LHCN-M2 (cell line): ENCODE measurements around the gene TTLL5. TPM values are rescaled to one million over a fixed set of nuclear protein-coding genes. Genes with fewer than 3 reads are reported as not detected.
"Not testable (repeated sequence)": the region's sequence is repeated elsewhere in the genome, so short reads cannot be mapped to it uniquely, and the experiment has no call there.

Source experiments
- DNase-seq: peaks from one replicate; pipeline ENCODE4 v3.0.0-alpha.2; 2012; ENCODE audit warnings: low read depth
- total RNA-seq: library from RNA; depleted of rRNA; stranded (reverse); fragments of >200 nt; gene quantifications from 2 replicates; pipeline ENCODE4 v1.2.3, GENCODE V29; 2014

Gene TTLL5
- total RNA-seq, 1 experiment from 2014 or later = 22.0 TPM

GRCh38 chr14:75907756-75908359, 246.8 kb downstream of the TTLL5 start:
- no peak for DNase-seq

- DNase-seq = no peak
Observed at GRCh38 chr14:75909630-75910029, 248.6 kb downstream of the TTLL5 start.

- no peak for DNase-seq
Observed at GRCh38 chr14:75910048-75910447, 249.0 kb downstream of the TTLL5 start.

- DNase-seq = no peak
Observed at GRCh38 chr14:75911883-75912282, 250.8 kb downstream of the TTLL5 start.

- DNase-seq = no peak
Observed at GRCh38 chr14:75913183-75913582, 252.1 kb downstream of the TTLL5 start.

- no peak for DNase-seq
Observed at GRCh38 chr14:75915045-75915444, 254.0 kb downstream of the TTLL5 start.

- no peak for DNase-seq
Observed at GRCh38 chr14:75917322-75917945, 256.4 kb downstream of the TTLL5 start.

GRCh38 chr14:75917946-75918335, 256.9 kb downstream of the TTLL5 start:
- no peak for DNase-seq

GRCh38 chr14:75920421-75920820, 259.4 kb downstream of the TTLL5 start:
- DNase-seq = not testable (repeated sequence)

GRCh38 chr14:75925141-75925840, 264.2 kb downstream of the TTLL5 start:
- DNase-seq = not testable (repeated sequence)

GRCh38 chr14:75926431-75927115, 265.5 kb downstream of the TTLL5 start:
- no peak for DNase-seq

- DNase-seq = no peak
Observed at GRCh38 chr14:75927564-75928087, 266.6 kb downstream of the TTLL5 start.

- DNase-seq = peak; percentile 51
Observed at GRCh38 chr14:75928690-75929181, 267.7 kb downstream of the TTLL5 start.

GRCh38 chr14:75933712-75934296, 272.8 kb downstream of the TTLL5 start:
- no peak for DNase-seq

- peak; percentile 38 for DNase-seq
Observed at GRCh38 chr14:75934998-75935628, 274.1 kb downstream of the TTLL5 start.

GRCh38 chr14:75939200-75939599, 278.2 kb downstream of the TTLL5 start:
- no peak for DNase-seq

- DNase-seq = peak; percentile 91
Observed at GRCh38 chr14:75941030-75941429, 280.0 kb downstream of the TTLL5 start.

GRCh38 chr14:75944607-75945241, 283.7 kb downstream of the TTLL5 start:
- DNase-seq = peak; percentile 27

GRCh38 chr14:75946785-75947184, 285.7 kb downstream of the TTLL5 start:
- DNase-seq = no peak

- DNase-seq = no peak
Observed at GRCh38 chr14:75952489-75952888, 291.4 kb downstream of the TTLL5 start.
